Measurements from ENCODE around the gene WASL.
"Not testable (repeated sequence)": the region's sequence is repeated elsewhere in the genome, so short reads cannot be mapped to it uniquely, and the experiment has no call there.

The WASL gene

GRCh38 chr7:123748734-123749536 is at the start of gene WASL:
TSS of gene WASL (minus strand) at chr7:123749003. CDS start at chr7:123748734, 269 bp downstream.
- peak; percentile 84 for DNase-seq

- DNase-seq: peak; percentile 35
Measured at GRCh38 chr7:123797673-123798531, 49.1 kb upstream of the WASL start.

- no peak for DNase-seq
Measured at GRCh38 chr7:123796568-123796967, 47.8 kb upstream of the WASL start.

- DNase-seq: no peak
Measured at GRCh38 chr7:123795917-123796316, 47.1 kb upstream of the WASL start.

DNA sequence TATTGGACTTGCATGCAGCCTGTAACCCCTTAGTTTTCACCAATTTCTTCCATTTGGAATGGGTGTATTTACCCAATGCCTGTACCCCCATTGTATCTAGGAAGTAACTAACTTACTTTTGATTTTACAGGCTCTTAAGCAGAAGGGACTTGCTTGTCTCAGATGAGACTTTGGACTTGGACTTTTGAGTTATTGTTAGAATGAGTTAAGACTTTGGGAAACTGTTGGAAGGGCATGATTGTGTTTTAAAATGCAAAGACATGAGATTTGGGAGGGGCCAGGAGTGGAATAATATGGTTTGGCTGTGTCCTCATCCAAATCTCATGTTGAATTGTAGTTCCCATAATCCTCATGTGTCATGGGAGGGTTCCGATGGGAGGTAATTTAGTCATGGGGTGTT is 46.3 kb upstream of the WASL start:
- not testable (repeated sequence) for DNase-seq

- DNase-seq: no peak
Measured at GRCh38 chr7:123792547-123792946, 43.7 kb upstream of the WASL start.

GRCh38 chr7:123791001-123791400 is 42.2 kb upstream of the WASL start:
- no peak for DNase-seq

DNA sequence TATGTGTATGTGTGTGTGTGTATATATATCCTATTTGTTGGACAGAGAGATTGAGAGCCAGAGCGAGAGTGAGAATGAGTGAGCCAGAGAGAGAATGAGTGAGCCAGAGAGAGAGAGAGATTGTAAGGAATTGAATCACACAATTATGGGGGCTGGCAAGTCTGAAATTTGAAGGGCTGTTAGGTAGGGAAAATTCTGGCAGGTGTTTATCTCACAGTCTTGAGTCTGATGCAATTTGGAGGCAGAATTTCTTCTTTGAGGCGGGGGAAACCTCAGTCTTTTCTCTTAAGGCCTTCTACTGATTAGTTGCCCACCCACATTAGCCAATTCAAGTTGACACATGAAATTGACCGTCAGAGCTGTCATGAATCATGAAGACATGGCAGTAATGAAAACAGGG is 41.0 kb upstream of the WASL start:
- no peak for DNase-seq

GRCh38 chr7:123789206-123789784 is 40.5 kb upstream of the WASL start:
- no peak for DNase-seq

DNA sequence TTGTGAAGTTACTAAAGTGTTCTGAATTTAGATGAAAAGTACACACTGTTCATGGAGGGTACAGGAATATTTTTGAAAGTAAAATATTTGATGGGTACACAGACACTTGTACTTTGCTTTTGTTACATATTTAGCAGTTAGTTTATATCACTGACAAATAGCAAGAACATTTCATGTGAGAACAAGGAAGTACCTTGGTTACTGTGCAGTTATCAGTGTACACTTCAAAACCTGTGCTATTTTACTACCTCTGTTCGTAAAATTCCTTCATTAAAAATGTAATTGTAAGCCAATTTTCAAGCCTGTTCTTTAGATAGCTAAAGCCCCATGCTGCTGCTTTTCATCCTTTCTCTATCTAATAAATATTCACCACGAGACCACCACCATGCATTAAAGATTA is 39.8 kb upstream of the WASL start:
- DNase-seq: no peak

DNA sequence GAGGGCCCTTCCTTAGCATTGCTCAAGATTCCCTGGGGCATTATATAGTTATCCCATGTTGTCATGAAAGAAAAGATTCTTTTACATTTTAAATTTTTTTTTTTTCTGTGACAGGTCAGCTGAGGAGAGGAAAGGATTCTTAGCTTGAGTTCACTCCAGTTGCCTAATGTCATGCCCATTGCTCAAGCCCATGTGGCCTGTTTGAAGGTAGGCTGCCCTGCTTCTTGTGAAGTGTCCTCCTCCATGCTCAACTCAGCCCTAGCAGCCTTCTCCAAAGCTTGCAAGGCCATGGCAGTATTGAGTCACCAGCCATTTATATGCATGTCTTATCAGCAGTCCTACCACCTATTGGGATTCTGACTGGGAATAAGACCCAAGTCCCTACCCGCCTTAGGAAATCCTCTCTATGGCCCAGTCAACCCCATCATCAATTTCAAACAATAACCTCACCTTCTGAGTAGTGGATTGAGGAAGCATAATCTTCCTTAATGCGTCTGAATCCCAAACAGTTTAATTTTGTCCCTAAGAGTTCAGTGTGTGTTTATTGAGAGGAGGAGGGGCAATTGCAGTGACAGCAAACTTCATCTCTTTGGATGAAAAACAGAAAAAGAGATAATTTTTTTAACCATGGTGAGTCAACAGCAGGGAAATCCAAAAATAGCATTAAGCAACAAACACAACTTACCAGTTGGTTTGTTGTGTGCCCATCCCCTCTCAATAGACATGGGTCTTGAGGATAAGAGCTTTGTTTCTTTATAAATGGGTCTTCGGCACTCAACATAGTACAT is 38.6 kb upstream of the WASL start:
- no peak for DNase-seq

- no peak for DNase-seq
Measured at GRCh38 chr7:123784263-123784662, 35.5 kb upstream of the WASL start.

- DNase-seq: no peak
Measured at GRCh38 chr7:123783820-123784219, 35.0 kb upstream of the WASL start.

- DNase-seq: no peak
Measured at GRCh38 chr7:123782071-123782798, 33.4 kb upstream of the WASL start.

DNA sequence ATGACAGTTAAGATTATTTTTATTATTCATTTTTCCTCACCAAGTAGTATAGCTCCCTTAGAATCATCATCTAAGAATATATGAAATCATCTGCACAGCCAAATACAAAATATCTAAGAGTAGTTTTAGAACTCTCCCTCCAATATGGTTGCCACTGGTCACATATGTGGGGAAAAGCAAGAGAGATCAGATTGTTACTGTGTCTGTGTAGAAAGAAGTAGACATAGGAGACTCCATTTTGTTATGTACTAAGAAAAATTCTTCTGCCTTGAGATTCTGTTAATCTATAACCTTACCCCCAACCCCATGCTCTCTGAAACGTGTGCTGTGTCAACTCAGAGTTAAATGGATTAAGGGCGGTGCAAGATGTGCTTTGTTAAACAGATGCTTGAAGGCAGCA is 31.7 kb upstream of the WASL start:
- not testable (repeated sequence) for DNase-seq

DNA sequence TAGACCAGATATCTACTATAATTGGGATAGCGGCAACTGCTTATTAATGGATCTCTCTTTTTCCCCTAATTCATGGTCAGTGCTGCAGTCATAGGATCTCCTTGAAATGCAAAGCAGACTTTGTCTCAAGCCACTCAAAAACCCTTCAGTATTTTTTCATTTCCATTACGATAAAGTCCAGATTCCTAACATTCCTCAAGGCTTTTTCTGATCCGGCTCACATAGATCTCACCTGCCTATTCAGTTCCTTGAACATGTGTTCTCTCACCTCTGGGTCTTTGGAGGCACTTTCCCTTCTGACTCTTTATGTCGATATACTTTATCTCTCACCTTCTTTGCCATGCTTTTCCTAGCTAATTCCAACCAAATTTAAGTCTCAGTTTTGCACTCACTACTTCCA is 25.7 kb upstream of the WASL start:
- DNase-seq: no peak

GRCh38 chr7:123773481-123773880 is 24.7 kb upstream of the WASL start:
- DNase-seq: no peak

DNA sequence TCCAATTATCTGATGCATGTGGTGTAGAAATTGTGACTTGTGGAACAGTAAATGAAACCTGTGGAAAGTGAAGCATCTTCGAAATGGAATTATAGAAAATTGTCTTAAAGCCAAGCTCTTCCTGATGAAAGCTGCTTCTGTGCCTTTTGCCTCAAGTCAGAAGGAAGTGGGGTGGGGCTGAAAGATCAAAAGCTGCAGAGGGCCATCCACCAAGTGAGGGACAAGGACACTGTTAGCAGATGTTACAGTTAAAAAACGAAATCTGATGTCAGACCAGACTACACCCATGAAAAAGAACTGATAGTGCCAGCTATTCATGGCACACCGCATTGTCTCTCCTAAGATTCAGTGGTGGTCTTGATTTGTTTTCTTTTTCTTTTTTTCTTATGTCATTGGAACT is 23.8 kb upstream of the WASL start:
- no peak for DNase-seq

GRCh38 chr7:123771846-123772245 is 23.0 kb upstream of the WASL start:
- DNase-seq: no peak

GRCh38 chr7:123771256-123771655 is 22.5 kb upstream of the WASL start:
- DNase-seq: no peak

DNA sequence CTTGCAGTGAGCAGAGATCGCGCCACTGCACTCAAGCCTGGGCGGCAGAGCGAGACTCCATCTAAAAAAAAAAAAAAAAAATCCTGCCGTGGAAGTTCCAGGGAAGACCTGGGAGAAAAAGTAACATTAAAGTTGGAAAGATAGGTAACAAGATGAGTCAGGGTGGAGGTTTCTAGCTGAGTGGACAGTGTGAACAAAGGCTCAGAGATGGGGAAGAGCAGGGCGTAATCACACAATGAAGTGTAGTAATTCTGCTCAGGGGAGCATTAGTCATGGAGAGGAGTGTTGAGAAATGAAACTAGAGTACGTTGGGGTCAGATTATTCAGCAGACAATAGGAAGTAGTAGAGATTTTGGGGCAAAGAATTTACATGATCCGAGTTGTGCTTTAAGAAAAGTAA is 21.6 kb upstream of the WASL start:
- peak; percentile 43 for DNase-seq

DNA sequence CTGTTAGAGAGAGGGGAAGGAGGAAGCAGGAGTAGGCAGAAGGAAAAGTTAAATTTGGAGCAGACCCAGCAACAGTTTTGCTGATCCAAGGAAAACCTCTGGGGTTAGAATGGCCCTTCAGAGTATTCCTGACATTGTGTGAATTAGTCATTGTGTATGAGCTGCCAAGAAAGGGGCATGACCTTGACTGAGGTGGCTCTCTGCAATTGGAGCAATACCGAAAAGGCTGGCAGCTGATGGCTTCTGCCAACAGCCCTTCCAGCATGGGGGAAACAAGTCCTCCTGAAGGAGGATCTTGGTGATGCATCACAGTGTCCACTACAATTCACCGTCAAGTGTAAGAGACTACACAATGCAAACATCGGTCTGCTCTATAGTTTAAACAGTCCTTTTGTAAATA is 20.6 kb upstream of the WASL start:
- DNase-seq: peak; percentile 60

Measured in SHP77 treated with DMSO at 0.1 percent for 48 hours (cell line).